Uterus (tissue), 2 donors: Measurements from ENCODE around the gene ZNF684.

Experiments used
- POLR2A ChIP-seq, 2 donors: fragments of 450-650 bp; IDR thresholded peaks; one replicate each; pipeline ENCODE4 v1.6.1; 2016; ENCODE audit warnings: antibody characterized with exemption in 2 of 2, mild to moderate bottlenecking in 1 of 2, moderate library complexity in 1 of 2
- TF ChIP-seq, protein P1 (sequence below), 4 experiments: fragments of 200-600 bp in 2 of 4; fragments of 450-650 bp in 2 of 4; sonication (generic) in 2 of 4; IDR thresholded peaks; one replicate each; pipeline ENCODE4 v1.5.1; 2016 to 2019; ENCODE audit warnings: antibody characterized with exemption in 4 of 4, mild to moderate bottlenecking in 2 of 4, moderate library complexity in 1 of 4

DNA sequence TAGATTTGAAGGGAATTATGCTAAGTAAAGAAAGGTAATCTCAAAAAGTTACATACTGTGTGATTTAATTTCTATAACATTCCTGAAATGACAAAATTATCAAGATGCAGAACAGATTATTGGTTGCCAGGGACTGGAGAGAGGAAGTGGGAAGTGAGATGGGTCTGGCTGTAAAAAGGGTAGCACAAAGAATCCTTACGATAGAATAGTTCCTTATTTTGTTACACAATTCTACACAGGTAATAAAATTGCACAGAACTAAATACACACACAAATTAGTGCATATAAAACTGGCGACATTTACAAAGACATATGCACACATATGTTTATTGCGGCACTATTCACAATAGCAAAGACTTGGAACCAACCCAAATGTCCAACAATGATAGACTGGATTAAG is 33.5 kb downstream of the ZNF684 start:
- TF ChIP-seq, protein P1, sequence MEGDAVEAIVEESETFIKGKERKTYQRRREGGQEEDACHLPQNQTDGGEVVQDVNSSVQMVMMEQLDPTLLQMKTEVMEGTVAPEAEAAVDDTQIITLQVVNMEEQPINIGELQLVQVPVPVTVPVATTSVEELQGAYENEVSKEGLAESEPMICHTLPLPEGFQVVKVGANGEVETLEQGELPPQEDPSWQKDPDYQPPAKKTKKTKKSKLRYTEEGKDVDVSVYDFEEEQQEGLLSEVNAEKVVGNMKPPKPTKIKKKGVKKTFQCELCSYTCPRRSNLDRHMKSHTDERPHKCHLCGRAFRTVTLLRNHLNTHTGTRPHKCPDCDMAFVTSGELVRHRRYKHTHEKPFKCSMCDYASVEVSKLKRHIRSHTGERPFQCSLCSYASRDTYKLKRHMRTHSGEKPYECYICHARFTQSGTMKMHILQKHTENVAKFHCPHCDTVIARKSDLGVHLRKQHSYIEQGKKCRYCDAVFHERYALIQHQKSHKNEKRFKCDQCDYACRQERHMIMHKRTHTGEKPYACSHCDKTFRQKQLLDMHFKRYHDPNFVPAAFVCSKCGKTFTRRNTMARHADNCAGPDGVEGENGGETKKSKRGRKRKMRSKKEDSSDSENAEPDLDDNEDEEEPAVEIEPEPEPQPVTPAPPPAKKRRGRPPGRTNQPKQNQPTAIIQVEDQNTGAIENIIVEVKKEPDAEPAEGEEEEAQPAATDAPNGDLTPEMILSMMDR (IDR thresholded peaks at IDR 0.05), result no peak
- no peak for TF ChIP-seq POLR2A (IDR thresholded peaks at IDR 0.05)
